Middle frontal gyrus (tissue), 1 donor: ENCODE results near the gene PAM.

ENCODE experiments used
- DNase-seq: peaks from one replicate; pipeline ENCODE4 v3.0.0-alpha.2; 2015; ENCODE audit warnings: low spot score; ENCODE audit errors: extremely low spot score

The PAM gene

GRCh38 chr5:102777099-102777498 lies 22.0 kb downstream of the PAM start:
- no peak for DNase-seq

- no peak for DNase-seq
Measured at GRCh38 chr5:102778478-102778877, 23.4 kb downstream of the PAM start.

GRCh38 chr5:102781359-102781758 lies 26.3 kb downstream of the PAM start:
- DNase-seq = no peak

GRCh38 chr5:102781786-102782185 lies 26.7 kb downstream of the PAM start:
- no peak for DNase-seq

- no peak for DNase-seq
Measured at GRCh38 chr5:102782217-102782872, 27.2 kb downstream of the PAM start.

GRCh38 chr5:102787134-102787533 lies 32.0 kb downstream of the PAM start:
- no peak for DNase-seq

- no peak for DNase-seq
Measured at GRCh38 chr5:102788788-102789187, 33.7 kb downstream of the PAM start.

GRCh38 chr5:102789469-102789868 lies 34.4 kb downstream of the PAM start:
- no peak for DNase-seq

- no peak for DNase-seq
Measured at GRCh38 chr5:102790748-102791147, 35.6 kb downstream of the PAM start.

GRCh38 chr5:102792705-102793104 lies 37.6 kb downstream of the PAM start:
- DNase-seq = no peak

- DNase-seq = no peak
Measured at GRCh38 chr5:102794047-102794446, 38.9 kb downstream of the PAM start.

GRCh38 chr5:102794677-102795331 lies 39.7 kb downstream of the PAM start:
- no peak for DNase-seq

GRCh38 chr5:102795526-102795925 lies 40.4 kb downstream of the PAM start:
- DNase-seq = no peak

- DNase-seq = no peak
Measured at GRCh38 chr5:102796009-102796408, 40.9 kb downstream of the PAM start.

GRCh38 chr5:102796498-102796897 lies 41.4 kb downstream of the PAM start:
- no peak for DNase-seq

- no peak for DNase-seq
Measured at GRCh38 chr5:102797322-102797884, 42.3 kb downstream of the PAM start.

- DNase-seq = no peak
Measured at GRCh38 chr5:102798104-102798785, 43.1 kb downstream of the PAM start.

- DNase-seq = no peak
Measured at GRCh38 chr5:102799017-102799416, 43.9 kb downstream of the PAM start.

GRCh38 chr5:102800427-102800826 lies 45.3 kb downstream of the PAM start:
- no peak for DNase-seq

GRCh38 chr5:102801371-102801770 lies 46.3 kb downstream of the PAM start:
- no peak for DNase-seq

GRCh38 chr5:102802708-102803458 lies 47.8 kb downstream of the PAM start:
- no peak for DNase-seq
